ENCODE data around the gene HSD3B1. TPM values are rescaled to one million over a fixed set of nuclear protein-coding genes. Genes with fewer than 3 reads are reported as not detected.

The HSD3B1 gene
- total RNA-seq, 3 donors from 2014 or later: not detected

GRCh38 chr1:119472080-119472818, 34.8 kb upstream of the HSD3B1 start:
- no peak overlapping the region for H3K4me3 ChIP-seq
- intact Hi-C loops (cut with DNase I; ENCODE audit: low total_unique reads): no loop called here
- no peak for TF ChIP-seq POLR2AphosphoS5 (IDR thresholded peaks at IDR 0.05)
- no peak for TF ChIP-seq CTCF (IDR thresholded peaks at IDR 0.05)
- TF ChIP-seq POLR2A (IDR thresholded peaks at IDR 0.05): no peak
- H3K4me1 ChIP-seq: no peaks in the 10 kb centered on the region
- no peak for DNase-seq (ENCODE audit: low spot score in 2 of 2)
- H3K27ac ChIP-seq: no peak overlapping the region
- H3K27me3 ChIP-seq: no peaks in the 10 kb centered on the region
- H3K36me3 ChIP-seq: no peaks in the 10 kb centered on the region
- H3K9me3 ChIP-seq: no peaks in the 10 kb centered on the region

GRCh38 chr1:119472819-119473175, 34.2 kb upstream of the HSD3B1 start:
- no peak overlapping the region for H3K4me3 ChIP-seq
- no peaks in the 10 kb centered on the region for H3K36me3 ChIP-seq
- no peaks in the 10 kb centered on the region for H3K27me3 ChIP-seq
- H3K27ac ChIP-seq: no peak overlapping the region
- no peak for DNase-seq (ENCODE audit: low spot score in 2 of 2)
- intact Hi-C loops (cut with DNase I; ENCODE audit: low total_unique reads): no loop called here
- H3K9me3 ChIP-seq: no peaks in the 10 kb centered on the region
- TF ChIP-seq POLR2A (IDR thresholded peaks at IDR 0.05) (no peak), POLR2AphosphoS5 (IDR thresholded peaks at IDR 0.05) (no peak), CTCF (IDR thresholded peaks at IDR 0.05) (no peak)
- no peaks in the 10 kb centered on the region for H3K4me1 ChIP-seq

GRCh38 chr1:119475866-119476439, 31.1 kb upstream of the HSD3B1 start:
- intact Hi-C loops (cut with DNase I; ENCODE audit: low total_unique reads): no loop called here
- DNase-seq (ENCODE audit: low spot score in 2 of 2): peak; percentile 50 to 53
- no peaks in the 10 kb centered on the region for H3K27me3 ChIP-seq

GRCh38 chr1:119477710-119478109, 29.3 kb upstream of the HSD3B1 start:
- no peaks in the 10 kb centered on the region for H3K4me1 ChIP-seq
- no peak overlapping the region for H3K27ac ChIP-seq
- TF ChIP-seq POLR2AphosphoS5 (IDR thresholded peaks at IDR 0.05): no peak
- TF ChIP-seq POLR2A (IDR thresholded peaks at IDR 0.05): no peak
- no peak for TF ChIP-seq CTCF (IDR thresholded peaks at IDR 0.05)
- H3K4me3 ChIP-seq: no peak overlapping the region
- no peaks in the 10 kb centered on the region for H3K9me3 ChIP-seq
- no peaks in the 10 kb centered on the region for H3K27me3 ChIP-seq
- no peak for DNase-seq (ENCODE audit: low spot score in 2 of 2)
- no peaks in the 10 kb centered on the region for H3K36me3 ChIP-seq
- intact Hi-C loops (cut with DNase I; ENCODE audit: low total_unique reads): no loop called here

More at GRCh38 chr1:119475866-119476439, 31.1 kb upstream of the HSD3B1 start:
- Histone ChIP-seq H3K4me1 (no peaks in the 10 kb centered on the region), H3K9me3 (no peaks in the 10 kb centered on the region), H3K27ac (no peak overlapping the region), H3K36me3 (no peaks in the 10 kb centered on the region), H3K4me3 (no peak overlapping the region)
- TF ChIP-seq CTCF (IDR thresholded peaks at IDR 0.05) (peak; percentile 23 to 60 (median 55)), POLR2A (IDR thresholded peaks at IDR 0.05) (no peak), POLR2AphosphoS5 (IDR thresholded peaks at IDR 0.05) (no peak)

- Histone ChIP-seq H3K27ac (no peak overlapping the region), H3K36me3 (no peaks in the 10 kb centered on the region), H3K27me3 (no peaks in the 10 kb centered on the region), H3K4me1 (no peaks in the 10 kb centered on the region), H3K9me3 (no peaks in the 10 kb centered on the region), H3K4me3 (no peak overlapping the region)
- no peak for DNase-seq (ENCODE audit: low spot score in 2 of 2)
- intact Hi-C loops (cut with DNase I; ENCODE audit: low total_unique reads): no loop called here
- TF ChIP-seq POLR2AphosphoS5 (IDR thresholded peaks at IDR 0.05): no peak
- TF ChIP-seq POLR2A (IDR thresholded peaks at IDR 0.05): no peak
- TF ChIP-seq CTCF (IDR thresholded peaks at IDR 0.05): no peak
These were observed 26.8 kb upstream of the HSD3B1 start for GRCh38 chr1:119480175-119480574.

Measured in breast epithelium (tissue), 4 donors.